ENCODE measurements around the gene SPTBN1. TPM values are rescaled to one million over a fixed set of nuclear protein-coding genes. Genes with fewer than 3 reads are reported as not detected.
A peak's percentile ranks its signal among the peaks of the same experiment; 100 is the strongest.

Gene SPTBN1
- total and polyA plus RNA-seq, 2 experiments from 2014 or later = 58.1 to 204 TPM

DNA sequence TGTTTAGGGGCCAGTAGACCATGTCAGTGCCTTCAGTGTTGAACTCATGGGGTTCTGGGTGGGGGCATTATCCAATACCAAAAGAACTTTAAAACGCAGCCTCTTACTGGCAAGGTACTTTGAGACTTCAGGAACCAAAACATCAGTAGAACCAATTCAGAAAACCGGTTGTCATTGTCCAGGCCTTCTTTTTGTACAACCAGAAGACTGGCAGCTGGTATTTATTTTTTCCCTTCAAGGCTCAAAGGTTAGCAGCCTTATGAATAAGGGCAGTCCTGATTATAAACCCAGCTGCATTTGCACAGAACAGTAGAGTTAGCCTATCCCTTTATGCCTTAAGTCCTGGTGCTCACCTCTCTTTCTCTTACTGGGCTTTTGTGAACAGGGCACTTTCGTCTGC, 153.5 kb downstream of the SPTBN1 start:
- H3F3A ChIP-seq (replicated peaks; ENCODE audit: low read depth) = no peaks in the 10 kb centered on the region
- no peak overlapping the region for H3K4me3 ChIP-seq
- H3K27ac ChIP-seq (ENCODE audit: low read depth) = 0 out of 2 replicates have a peak overlapping the region, but pooled peaks have one; percentile 23
- no peaks in the 10 kb centered on the region for H3K9me2 ChIP-seq (ENCODE audit: insufficient read depth)
- DNase-seq (ENCODE audit: low spot score) (no peak), ATAC-seq (no peak)
- H3K36me3 Mint-ChIP-seq (ENCODE audit: low read depth) = peaks cover 11% of the 10 kb centered on the region
- H3K27me3 ChIP-seq (ENCODE audit: insufficient read depth) = no peaks in the 10 kb centered on the region
- peaks cover 44% of the 10 kb centered on the region for H3K4me1 ChIP-seq (ENCODE audit: insufficient read depth)
- H3K4me3 Mint-ChIP-seq = no peak overlapping the region
- H2AFZ ChIP-seq = no peak overlapping the region
- peaks cover 4% of the 10 kb centered on the region for H3K27me3 Mint-ChIP-seq (ENCODE audit: insufficient read depth, low read depth, poor library complexity)
- H3K27ac Mint-ChIP-seq = no peak overlapping the region
- H3K9me3 Mint-ChIP-seq = no peaks in the 10 kb centered on the region
- H3K79me2 ChIP-seq (replicated peaks; ENCODE audit: insufficient read depth) = peaks cover 100% of the 10 kb centered on the region
- no peaks in the 10 kb centered on the region for H3K36me3 ChIP-seq (ENCODE audit: insufficient read depth)
- TF ChIP-seq EZH2 (IDR thresholded peaks at IDR 0.05; ENCODE audit: low read depth, unreplicated experiment) = no peak
- TF ChIP-seq, protein P1, sequence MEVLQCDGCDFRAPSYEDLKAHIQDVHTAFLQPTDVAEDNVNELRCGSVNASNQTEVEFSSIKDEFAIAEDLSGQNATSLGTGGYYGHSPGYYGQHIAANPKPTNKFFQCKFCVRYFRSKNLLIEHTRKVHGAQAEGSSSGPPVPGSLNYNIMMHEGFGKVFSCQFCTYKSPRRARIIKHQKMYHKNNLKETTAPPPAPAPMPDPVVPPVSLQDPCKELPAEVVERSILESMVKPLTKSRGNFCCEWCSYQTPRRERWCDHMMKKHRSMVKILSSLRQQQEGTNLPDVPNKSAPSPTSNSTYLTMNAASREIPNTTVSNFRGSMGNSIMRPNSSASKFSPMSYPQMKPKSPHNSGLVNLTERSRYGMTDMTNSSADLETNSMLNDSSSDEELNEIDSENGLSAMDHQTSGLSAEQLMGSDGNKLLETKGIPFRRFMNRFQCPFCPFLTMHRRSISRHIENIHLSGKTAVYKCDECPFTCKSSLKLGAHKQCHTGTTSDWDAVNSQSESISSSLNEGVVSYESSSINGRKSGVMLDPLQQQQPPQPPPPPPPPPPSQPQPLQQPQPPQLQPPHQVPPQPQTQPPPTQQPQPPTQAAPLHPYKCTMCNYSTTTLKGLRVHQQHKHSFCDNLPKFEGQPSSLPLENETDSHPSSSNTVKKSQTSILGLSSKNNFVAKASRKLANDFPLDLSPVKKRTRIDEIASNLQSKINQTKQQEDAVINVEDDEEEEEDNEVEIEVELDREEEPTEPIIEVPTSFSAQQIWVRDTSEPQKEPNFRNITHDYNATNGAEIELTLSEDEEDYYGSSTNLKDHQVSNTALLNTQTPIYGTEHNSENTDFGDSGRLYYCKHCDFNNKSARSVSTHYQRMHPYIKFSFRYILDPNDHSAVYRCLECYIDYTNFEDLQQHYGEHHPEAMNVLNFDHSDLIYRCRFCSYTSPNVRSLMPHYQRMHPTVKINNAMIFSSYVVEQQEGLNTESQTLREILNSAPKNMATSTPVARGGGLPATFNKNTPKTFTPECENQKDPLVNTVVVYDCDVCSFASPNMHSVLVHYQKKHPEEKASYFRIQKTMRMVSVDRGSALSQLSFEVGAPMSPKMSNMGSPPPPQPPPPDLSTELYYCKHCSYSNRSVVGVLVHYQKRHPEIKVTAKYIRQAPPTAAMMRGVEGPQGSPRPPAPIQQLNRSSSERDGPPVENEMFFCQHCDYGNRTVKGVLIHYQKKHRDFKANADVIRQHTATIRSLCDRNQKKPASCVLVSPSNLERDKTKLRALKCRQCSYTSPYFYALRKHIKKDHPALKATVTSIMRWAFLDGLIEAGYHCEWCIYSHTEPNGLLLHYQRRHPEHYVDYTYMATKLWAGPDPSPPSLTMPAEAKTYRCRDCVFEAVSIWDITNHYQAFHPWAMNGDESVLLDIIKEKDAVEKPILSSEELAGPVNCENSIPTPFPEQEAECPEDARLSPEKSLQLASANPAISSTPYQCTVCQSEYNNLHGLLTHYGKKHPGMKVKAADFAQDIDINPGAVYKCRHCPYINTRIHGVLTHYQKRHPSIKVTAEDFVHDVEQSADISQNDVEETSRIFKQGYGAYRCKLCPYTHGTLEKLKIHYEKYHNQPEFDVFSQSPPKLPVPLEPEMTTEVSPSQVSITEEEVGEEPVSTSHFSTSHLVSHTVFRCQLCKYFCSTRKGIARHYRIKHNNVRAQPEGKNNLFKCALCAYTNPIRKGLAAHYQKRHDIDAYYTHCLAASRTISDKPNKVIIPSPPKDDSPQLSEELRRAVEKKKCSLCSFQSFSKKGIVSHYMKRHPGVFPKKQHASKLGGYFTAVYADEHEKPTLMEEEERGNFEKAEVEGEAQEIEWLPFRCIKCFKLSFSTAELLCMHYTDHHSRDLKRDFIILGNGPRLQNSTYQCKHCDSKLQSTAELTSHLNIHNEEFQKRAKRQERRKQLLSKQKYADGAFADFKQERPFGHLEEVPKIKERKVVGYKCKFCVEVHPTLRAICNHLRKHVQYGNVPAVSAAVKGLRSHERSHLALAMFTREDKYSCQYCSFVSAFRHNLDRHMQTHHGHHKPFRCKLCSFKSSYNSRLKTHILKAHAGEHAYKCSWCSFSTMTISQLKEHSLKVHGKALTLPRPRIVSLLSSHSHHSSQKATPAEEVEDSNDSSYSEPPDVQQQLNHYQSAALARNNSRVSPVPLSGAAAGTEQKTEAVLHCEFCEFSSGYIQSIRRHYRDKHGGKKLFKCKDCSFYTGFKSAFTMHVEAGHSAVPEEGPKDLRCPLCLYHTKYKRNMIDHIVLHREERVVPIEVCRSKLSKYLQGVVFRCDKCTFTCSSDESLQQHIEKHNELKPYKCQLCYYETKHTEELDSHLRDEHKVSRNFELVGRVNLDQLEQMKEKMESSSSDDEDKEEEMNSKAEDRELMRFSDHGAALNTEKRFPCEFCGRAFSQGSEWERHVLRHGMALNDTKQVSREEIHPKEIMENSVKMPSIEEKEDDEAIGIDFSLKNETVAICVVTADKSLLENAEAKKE (CRISPR knock-in tag; IDR thresholded peaks at IDR 0.05) = no peak
- TF ChIP-seq, protein P2, sequence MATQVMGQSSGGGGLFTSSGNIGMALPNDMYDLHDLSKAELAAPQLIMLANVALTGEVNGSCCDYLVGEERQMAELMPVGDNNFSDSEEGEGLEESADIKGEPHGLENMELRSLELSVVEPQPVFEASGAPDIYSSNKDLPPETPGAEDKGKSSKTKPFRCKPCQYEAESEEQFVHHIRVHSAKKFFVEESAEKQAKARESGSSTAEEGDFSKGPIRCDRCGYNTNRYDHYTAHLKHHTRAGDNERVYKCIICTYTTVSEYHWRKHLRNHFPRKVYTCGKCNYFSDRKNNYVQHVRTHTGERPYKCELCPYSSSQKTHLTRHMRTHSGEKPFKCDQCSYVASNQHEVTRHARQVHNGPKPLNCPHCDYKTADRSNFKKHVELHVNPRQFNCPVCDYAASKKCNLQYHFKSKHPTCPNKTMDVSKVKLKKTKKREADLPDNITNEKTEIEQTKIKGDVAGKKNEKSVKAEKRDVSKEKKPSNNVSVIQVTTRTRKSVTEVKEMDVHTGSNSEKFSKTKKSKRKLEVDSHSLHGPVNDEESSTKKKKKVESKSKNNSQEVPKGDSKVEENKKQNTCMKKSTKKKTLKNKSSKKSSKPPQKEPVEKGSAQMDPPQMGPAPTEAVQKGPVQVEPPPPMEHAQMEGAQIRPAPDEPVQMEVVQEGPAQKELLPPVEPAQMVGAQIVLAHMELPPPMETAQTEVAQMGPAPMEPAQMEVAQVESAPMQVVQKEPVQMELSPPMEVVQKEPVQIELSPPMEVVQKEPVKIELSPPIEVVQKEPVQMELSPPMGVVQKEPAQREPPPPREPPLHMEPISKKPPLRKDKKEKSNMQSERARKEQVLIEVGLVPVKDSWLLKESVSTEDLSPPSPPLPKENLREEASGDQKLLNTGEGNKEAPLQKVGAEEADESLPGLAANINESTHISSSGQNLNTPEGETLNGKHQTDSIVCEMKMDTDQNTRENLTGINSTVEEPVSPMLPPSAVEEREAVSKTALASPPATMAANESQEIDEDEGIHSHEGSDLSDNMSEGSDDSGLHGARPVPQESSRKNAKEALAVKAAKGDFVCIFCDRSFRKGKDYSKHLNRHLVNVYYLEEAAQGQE (IDR thresholded peaks at IDR 0.05; ENCODE audit: unreplicated experiment) = no peak
- no peak for TF ChIP-seq NANOG (IDR thresholded peaks at IDR 0.05; ENCODE audit: borderline replicate concordance)
- TF ChIP-seq POLR2AphosphoS5 (IDR thresholded peaks at IDR 0.05; ENCODE audit: low read depth) = no peak
- no peak for TF ChIP-seq JUNB (IDR thresholded peaks at IDR 0.05; ENCODE audit: unreplicated experiment)
- no peak for TF ChIP-seq EZH2phosphoT487 (IDR thresholded peaks at IDR 0.05; ENCODE audit: unreplicated experiment)
- no peak for TF ChIP-seq CREB1 (CRISPR knock-in tag; IDR thresholded peaks at IDR 0.05; ENCODE audit: low read depth)
- no peak for TF ChIP-seq ZNF114 (CRISPR knock-in tag; IDR thresholded peaks at IDR 0.05)
- no peak for TF ChIP-seq STAT1 (IDR thresholded peaks at IDR 0.05; ENCODE audit: unreplicated experiment)
- TF ChIP-seq, protein P3, sequence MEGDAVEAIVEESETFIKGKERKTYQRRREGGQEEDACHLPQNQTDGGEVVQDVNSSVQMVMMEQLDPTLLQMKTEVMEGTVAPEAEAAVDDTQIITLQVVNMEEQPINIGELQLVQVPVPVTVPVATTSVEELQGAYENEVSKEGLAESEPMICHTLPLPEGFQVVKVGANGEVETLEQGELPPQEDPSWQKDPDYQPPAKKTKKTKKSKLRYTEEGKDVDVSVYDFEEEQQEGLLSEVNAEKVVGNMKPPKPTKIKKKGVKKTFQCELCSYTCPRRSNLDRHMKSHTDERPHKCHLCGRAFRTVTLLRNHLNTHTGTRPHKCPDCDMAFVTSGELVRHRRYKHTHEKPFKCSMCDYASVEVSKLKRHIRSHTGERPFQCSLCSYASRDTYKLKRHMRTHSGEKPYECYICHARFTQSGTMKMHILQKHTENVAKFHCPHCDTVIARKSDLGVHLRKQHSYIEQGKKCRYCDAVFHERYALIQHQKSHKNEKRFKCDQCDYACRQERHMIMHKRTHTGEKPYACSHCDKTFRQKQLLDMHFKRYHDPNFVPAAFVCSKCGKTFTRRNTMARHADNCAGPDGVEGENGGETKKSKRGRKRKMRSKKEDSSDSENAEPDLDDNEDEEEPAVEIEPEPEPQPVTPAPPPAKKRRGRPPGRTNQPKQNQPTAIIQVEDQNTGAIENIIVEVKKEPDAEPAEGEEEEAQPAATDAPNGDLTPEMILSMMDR (conservative IDR thresholded peaks at IDR 0.05; ENCODE audit: low read depth in 2 of 2) = no peak
- TF ChIP-seq, protein P4, sequence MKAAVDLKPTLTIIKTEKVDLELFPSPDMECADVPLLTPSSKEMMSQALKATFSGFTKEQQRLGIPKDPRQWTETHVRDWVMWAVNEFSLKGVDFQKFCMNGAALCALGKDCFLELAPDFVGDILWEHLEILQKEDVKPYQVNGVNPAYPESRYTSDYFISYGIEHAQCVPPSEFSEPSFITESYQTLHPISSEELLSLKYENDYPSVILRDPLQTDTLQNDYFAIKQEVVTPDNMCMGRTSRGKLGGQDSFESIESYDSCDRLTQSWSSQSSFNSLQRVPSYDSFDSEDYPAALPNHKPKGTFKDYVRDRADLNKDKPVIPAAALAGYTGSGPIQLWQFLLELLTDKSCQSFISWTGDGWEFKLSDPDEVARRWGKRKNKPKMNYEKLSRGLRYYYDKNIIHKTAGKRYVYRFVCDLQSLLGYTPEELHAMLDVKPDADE (IDR thresholded peaks at IDR 0.05) = no peak
- H3K4me1 Mint-ChIP-seq = peaks cover 75% of the 10 kb centered on the region
- no peak overlapping the region for H3K4me2 ChIP-seq
- peaks cover 67% of the 10 kb centered on the region for H4K20me1 ChIP-seq (replicated peaks; ENCODE audit: insufficient read depth)

Data from GM23338 (cell line).